ENCODE data around the gene IL5RA. TPM values are rescaled to one million over a fixed set of nuclear protein-coding genes. Genes with fewer than 3 reads are reported as not detected.

The IL5RA gene
- total and polyA plus RNA-seq, 2 experiments from 2014 or later, result not detected

GRCh38 chr3:3107181-3107580 lies 3.0 kb downstream of the IL5RA start:
- Histone ChIP-seq H3K9me3 (ENCODE audit: low read depth) (no peaks in the 10 kb centered on the region), H3K9me2 (ENCODE audit: insufficient read depth) (no peaks in the 10 kb centered on the region), H3K9ac (no peak overlapping the region), H3K27me3 (replicated peaks; ENCODE audit: insufficient read depth) (no peaks in the 10 kb centered on the region), H4K20me1 (ENCODE audit: insufficient read depth) (no peaks in the 10 kb centered on the region), H3K4me1 (ENCODE audit: insufficient read depth) (no peaks in the 10 kb centered on the region), H3F3A (ENCODE audit: insufficient read depth) (no peaks in the 10 kb centered on the region), H3K27ac (no peak overlapping the region), H3K79me2 (ENCODE audit: insufficient read depth) (no peaks in the 10 kb centered on the region), H3K4me2 (ENCODE audit: unreplicated experiment) (no peak overlapping the region), H2AFZ (no peak overlapping the region), H3K4me3 (no peak overlapping the region), H3K36me3 (ENCODE audit: low read depth) (no peaks in the 10 kb centered on the region)
- no peak for TF ChIP-seq EZH2phosphoT487 (IDR thresholded peaks at IDR 0.05; ENCODE audit: insufficient read depth, low read depth)
- TF ChIP-seq EZH2 (IDR thresholded peaks at IDR 0.05; ENCODE audit: insufficient read depth, poor library complexity, severe bottlenecking), result no peak
- in situ Hi-C loops (cut with MboI), result no loop called here
- no peak for DNase-seq
- 85 to 93% methylated on average over 3 of the region's 3 CpGs for WGBS, 2 experiments (ENCODE audit: low coverage in 1 of 2, low lambda C conversion rate in 2 of 2, missing lambda C conversion rate in 2 of 2)

GRCh38 chr3:3105815-3106214 lies 4.4 kb downstream of the IL5RA start:
- no peak overlapping the region for H3K9ac ChIP-seq
- in situ Hi-C loops (cut with MboI), result no loop called here
- no peak overlapping the region for H3K27ac ChIP-seq
- no peaks in the 10 kb centered on the region for H3K27me3 ChIP-seq (replicated peaks; ENCODE audit: insufficient read depth)
- DNase-seq, result no peak
- no peaks in the 10 kb centered on the region for H3K4me1 ChIP-seq (ENCODE audit: insufficient read depth)
- H3K79me2 ChIP-seq (ENCODE audit: insufficient read depth), result no peaks in the 10 kb centered on the region
- no peaks in the 10 kb centered on the region for H3K9me3 ChIP-seq (ENCODE audit: low read depth)
- H4K20me1 ChIP-seq (ENCODE audit: insufficient read depth), result no peaks in the 10 kb centered on the region
- H3K36me3 ChIP-seq (ENCODE audit: low read depth), result no peaks in the 10 kb centered on the region
- no peak overlapping the region for H3K4me3 ChIP-seq
- TF ChIP-seq EZH2 (IDR thresholded peaks at IDR 0.05; ENCODE audit: insufficient read depth, poor library complexity, severe bottlenecking), result no peak
- no peak for TF ChIP-seq EZH2phosphoT487 (IDR thresholded peaks at IDR 0.05; ENCODE audit: insufficient read depth, low read depth)
- 19 to 26% methylated on average over 4 of the region's 4 CpGs for WGBS, 2 experiments (ENCODE audit: low coverage in 1 of 2, low lambda C conversion rate in 2 of 2, missing lambda C conversion rate in 2 of 2)
- no peaks in the 10 kb centered on the region for H3K9me2 ChIP-seq (ENCODE audit: insufficient read depth)
- no peak overlapping the region for H2AFZ ChIP-seq
- no peaks in the 10 kb centered on the region for H3F3A ChIP-seq (ENCODE audit: insufficient read depth)
- no peak overlapping the region for H3K4me2 ChIP-seq (ENCODE audit: unreplicated experiment)

- in situ Hi-C loops (cut with MboI), result no loop called here
- TF ChIP-seq EZH2 (IDR thresholded peaks at IDR 0.05; ENCODE audit: insufficient read depth, poor library complexity, severe bottlenecking) (no peak), EZH2phosphoT487 (IDR thresholded peaks at IDR 0.05; ENCODE audit: insufficient read depth, low read depth) (no peak)
- Histone ChIP-seq H3K27ac (no peak overlapping the region), H3F3A (ENCODE audit: insufficient read depth) (no peaks in the 10 kb centered on the region), H3K4me3 (no peak overlapping the region), H4K20me1 (ENCODE audit: insufficient read depth) (no peaks in the 10 kb centered on the region), H3K27me3 (replicated peaks; ENCODE audit: insufficient read depth) (no peaks in the 10 kb centered on the region), H3K4me1 (ENCODE audit: insufficient read depth) (no peaks in the 10 kb centered on the region), H3K9ac (no peak overlapping the region), H3K79me2 (ENCODE audit: insufficient read depth) (no peaks in the 10 kb centered on the region), H3K9me2 (ENCODE audit: insufficient read depth) (no peaks in the 10 kb centered on the region), H3K4me2 (ENCODE audit: unreplicated experiment) (no peak overlapping the region), H3K36me3 (ENCODE audit: low read depth) (no peaks in the 10 kb centered on the region), H2AFZ (no peak overlapping the region), H3K9me3 (ENCODE audit: low read depth) (no peaks in the 10 kb centered on the region)
- WGBS, 2 experiments (ENCODE audit: low coverage in 1 of 2, low lambda C conversion rate in 2 of 2, missing lambda C conversion rate in 2 of 2), result 41 to 42% methylated on average over 3 of the region's 3 CpGs
- no peak for DNase-seq
Measured at GRCh38 chr3:3105246-3105645, 4.9 kb downstream of the IL5RA start.

GRCh38 chr3:3102751-3103150 lies 7.4 kb downstream of the IL5RA start:
- no peaks in the 10 kb centered on the region for H3K9me2 ChIP-seq (ENCODE audit: insufficient read depth)
- DNase-seq, result no peak
- H4K20me1 ChIP-seq (ENCODE audit: insufficient read depth), result no peaks in the 10 kb centered on the region
- no peak for TF ChIP-seq EZH2 (IDR thresholded peaks at IDR 0.05; ENCODE audit: insufficient read depth, poor library complexity, severe bottlenecking)
- TF ChIP-seq EZH2phosphoT487 (IDR thresholded peaks at IDR 0.05; ENCODE audit: insufficient read depth, low read depth), result no peak
- H3K9ac ChIP-seq, result no peak overlapping the region
- no peaks in the 10 kb centered on the region for H3K4me1 ChIP-seq (ENCODE audit: insufficient read depth)
- H3K36me3 ChIP-seq (ENCODE audit: low read depth), result no peaks in the 10 kb centered on the region
- H3K4me3 ChIP-seq, result no peak overlapping the region
- H3K9me3 ChIP-seq (ENCODE audit: low read depth), result no peaks in the 10 kb centered on the region
- no peak overlapping the region for H3K27ac ChIP-seq
- H3K4me2 ChIP-seq (ENCODE audit: unreplicated experiment), result no peak overlapping the region
- no peaks in the 10 kb centered on the region for H3K27me3 ChIP-seq (replicated peaks; ENCODE audit: insufficient read depth)
- in situ Hi-C loops (cut with MboI), result no loop called here
- H3F3A ChIP-seq (ENCODE audit: insufficient read depth), result no peaks in the 10 kb centered on the region
- WGBS, 2 experiments (ENCODE audit: low coverage in 1 of 2, low lambda C conversion rate in 2 of 2, missing lambda C conversion rate in 2 of 2), result 37 to 44% methylated on average over 6 of the region's 6 CpGs
- H2AFZ ChIP-seq, result no peak overlapping the region
- H3K79me2 ChIP-seq (ENCODE audit: insufficient read depth), result no peaks in the 10 kb centered on the region

Data from GM23248 (cell line).